IgD-negative memory B cell (primary cell): Measurements from ENCODE around the gene SERPINE2. TPM values are rescaled to one million over a fixed set of nuclear protein-coding genes. Genes with fewer than 3 reads are reported as not detected.

ENCODE experiments used
- H3K27ac Mint-ChIP-seq, 3 donors: one replicate each; pipeline ENCODE4 v1.8.0; 2020 to 2022; ENCODE audit warnings: mild to moderate bottlenecking in 3 of 3, mixed read lengths in 3 of 3, moderate library complexity in 1 of 3
- H3K27me3 Mint-ChIP-seq: one replicate; pipeline ENCODE4 v1.8.0; 2021; ENCODE audit warnings: mixed read lengths
- H3K36me3 Mint-ChIP-seq: one replicate; pipeline ENCODE4 v1.8.0; 2020; ENCODE audit warnings: mild to moderate bottlenecking, mixed read lengths
- H3K4me1 Mint-ChIP-seq, 3 donors: one replicate each; pipeline ENCODE4 v1.8.0; 2020 to 2022; ENCODE audit warnings: mixed read lengths in 3 of 3, mild to moderate bottlenecking in 1 of 3
- H3K4me3 Mint-ChIP-seq, 4 donors: one replicate each; pipeline ENCODE4 v1.8.0; 2020 to 2022; ENCODE audit warnings: mild to moderate bottlenecking in 4 of 4, mixed read lengths in 4 of 4, moderate library complexity in 3 of 4
- H3K9me3 Mint-ChIP-seq, 3 donors: one replicate each; pipeline ENCODE4 v1.8.0; 2020 to 2021; ENCODE audit warnings: mixed read lengths in 3 of 3, mild to moderate bottlenecking in 1 of 3
- polyA plus RNA-seq: library from polyadenylated mRNA; unstranded; fragments of 300-500 nt; fragmentation: Illumina TruSeq; gene quantifications from one replicate; pipeline ENCODE4 v1.2.3, GENCODE V29; 2021

The SERPINE2 gene
- polyA plus RNA-seq, 1 donor from 2014 or later, result 2.9 TPM

GRCh38 chr2:224062481-224063297 is 23.6 kb upstream of the SERPINE2 start:
- Mint-ChIP-seq H3K4me1 (peaks cover 0 to 1% (median 0%) of the 10 kb centered on the region in 3 donors), H3K27me3 (no peaks in the 10 kb centered on the region), H3K27ac (no peak overlapping the region), H3K4me3 (no peak overlapping the region), H3K9me3 (no peaks in the 10 kb centered on the region), H3K36me3 (no peaks in the 10 kb centered on the region)

GRCh38 chr2:224060783-224061482 is 21.8 kb upstream of the SERPINE2 start:
- Mint-ChIP-seq H3K4me3 (no peak overlapping the region), H3K9me3 (peaks cover 0 to 1% (median 0%) of the 10 kb centered on the region in 3 donors), H3K4me1 (peaks cover 0 to 2% (median 1%) of the 10 kb centered on the region in 3 donors), H3K36me3 (no peaks in the 10 kb centered on the region), H3K27ac (peak overlapping the region in 1 of 3 donors; percentile 63), H3K27me3 (peaks cover 2% of the 10 kb centered on the region)

- no peak overlapping the region for H3K27ac Mint-ChIP-seq
- H3K9me3 Mint-ChIP-seq, result peaks cover 0 to 1% (median 0%) of the 10 kb centered on the region in 3 donors
- no peak overlapping the region for H3K4me3 Mint-ChIP-seq
- H3K27me3 Mint-ChIP-seq, result peaks cover 2% of the 10 kb centered on the region
- no peaks in the 10 kb centered on the region for H3K36me3 Mint-ChIP-seq
- H3K4me1 Mint-ChIP-seq, result peaks cover 0 to 2% (median 1%) of the 10 kb centered on the region in 3 donors
Measured at GRCh38 chr2:224059178-224059577, 20.1 kb upstream of the SERPINE2 start.

- H3K4me1 Mint-ChIP-seq, result peaks cover 0 to 2% (median 1%) of the 10 kb centered on the region in 3 donors
- peaks cover 3% of the 10 kb centered on the region for H3K27me3 Mint-ChIP-seq
- H3K27ac Mint-ChIP-seq, result peak overlapping the region in 1 of 3 donors; percentile 2
- no peak overlapping the region for H3K4me3 Mint-ChIP-seq
- peaks cover 0 to 1% (median 0%) of the 10 kb centered on the region in 3 donors for H3K9me3 Mint-ChIP-seq
- no peaks in the 10 kb centered on the region for H3K36me3 Mint-ChIP-seq
Measured at GRCh38 chr2:224058048-224058775, 19.1 kb upstream of the SERPINE2 start.

GRCh38 chr2:224056889-224057288 is 17.8 kb upstream of the SERPINE2 start:
- H3K4me3 Mint-ChIP-seq, result no peak overlapping the region
- peaks cover 0 to 1% (median 0%) of the 10 kb centered on the region in 3 donors for H3K9me3 Mint-ChIP-seq
- H3K36me3 Mint-ChIP-seq, result no peaks in the 10 kb centered on the region
- H3K27me3 Mint-ChIP-seq, result peaks cover 6% of the 10 kb centered on the region
- no peak overlapping the region for H3K27ac Mint-ChIP-seq
- peaks cover 0 to 2% (median 1%) of the 10 kb centered on the region in 3 donors for H3K4me1 Mint-ChIP-seq

- H3K4me1 Mint-ChIP-seq, result peaks cover 0 to 2% (median 0%) of the 10 kb centered on the region in 3 donors
- no peak overlapping the region for H3K4me3 Mint-ChIP-seq
- peaks cover 9% of the 10 kb centered on the region for H3K27me3 Mint-ChIP-seq
- H3K27ac Mint-ChIP-seq, result no peak overlapping the region
- peaks cover 0 to 1% (median 0%) of the 10 kb centered on the region in 3 donors for H3K9me3 Mint-ChIP-seq
- H3K36me3 Mint-ChIP-seq, result no peaks in the 10 kb centered on the region
Measured at GRCh38 chr2:224055101-224055500, 16.0 kb upstream of the SERPINE2 start.

- no peaks in the 10 kb centered on the region for H3K4me1 Mint-ChIP-seq
- peaks cover 26% of the 10 kb centered on the region for H3K27me3 Mint-ChIP-seq
- H3K27ac Mint-ChIP-seq, result no peak overlapping the region
- peaks cover 0 to 7% (median 3%) of the 10 kb centered on the region in 3 donors for H3K9me3 Mint-ChIP-seq
- H3K4me3 Mint-ChIP-seq, result no peak overlapping the region
- H3K36me3 Mint-ChIP-seq, result no peaks in the 10 kb centered on the region
Measured at GRCh38 chr2:224046752-224047151, 7.7 kb upstream of the SERPINE2 start.

- Mint-ChIP-seq H3K4me1 (peaks cover 6 to 14% (median 10%) of the 10 kb centered on the region in 3 donors), H3K9me3 (peaks cover 0 to 3% (median 0%) of the 10 kb centered on the region in 3 donors), H3K27ac (no peak overlapping the region), H3K4me3 (peak overlapping the region in 1 of 4 donors; percentile 35), H3K27me3 (peaks cover 36% of the 10 kb centered on the region), H3K36me3 (no peaks in the 10 kb centered on the region)
Measured at GRCh38 chr2:224042191-224042696, 3.2 kb upstream of the SERPINE2 start.

- H3K36me3 Mint-ChIP-seq, result no peaks in the 10 kb centered on the region
- peak overlapping the region in 1 of 4 donors; percentile 38 for H3K4me3 Mint-ChIP-seq
- H3K27ac Mint-ChIP-seq, result no peak overlapping the region
- peaks cover 40% of the 10 kb centered on the region for H3K27me3 Mint-ChIP-seq
- peaks cover 0 to 3% (median 0%) of the 10 kb centered on the region in 3 donors for H3K9me3 Mint-ChIP-seq
- H3K4me1 Mint-ChIP-seq, result peaks cover 8 to 18% (median 10%) of the 10 kb centered on the region in 3 donors
Measured at GRCh38 chr2:224041554-224041953, 2.5 kb upstream of the SERPINE2 start.

GRCh38 chr2:224040753-224041152 is 1.7 kb upstream of the SERPINE2 start:
- peaks cover 38% of the 10 kb centered on the region for H3K27me3 Mint-ChIP-seq
- peaks cover 8 to 18% (median 10%) of the 10 kb centered on the region in 3 donors for H3K4me1 Mint-ChIP-seq
- peaks cover 0 to 3% (median 0%) of the 10 kb centered on the region in 3 donors for H3K9me3 Mint-ChIP-seq
- peak overlapping the region in 3 of 4 donors; percentile 1 to 67 (median 38) for H3K4me3 Mint-ChIP-seq
- H3K36me3 Mint-ChIP-seq, result no peaks in the 10 kb centered on the region
- no peak overlapping the region for H3K27ac Mint-ChIP-seq

GRCh38 chr2:224039770-224040440 is 819 bp upstream of the SERPINE2 start:
- peak overlapping the region; percentile 38 to 83 (median 80) for H3K4me3 Mint-ChIP-seq
- H3K27ac Mint-ChIP-seq, result no peak overlapping the region
- H3K4me1 Mint-ChIP-seq, result peaks cover 8 to 18% (median 10%) of the 10 kb centered on the region in 3 donors
- H3K36me3 Mint-ChIP-seq, result no peaks in the 10 kb centered on the region
- H3K27me3 Mint-ChIP-seq, result peaks cover 38% of the 10 kb centered on the region
- peaks cover 0 to 5% (median 0%) of the 10 kb centered on the region in 3 donors for H3K9me3 Mint-ChIP-seq

GRCh38 chr2:224038830-224039079 is 331 bp downstream of the SERPINE2 start:
- no peak overlapping the region for H3K27ac Mint-ChIP-seq
- peaks cover 0 to 2% (median 0%) of the 10 kb centered on the region in 3 donors for H3K9me3 Mint-ChIP-seq
- H3K36me3 Mint-ChIP-seq, result no peaks in the 10 kb centered on the region
- peaks cover 42% of the 10 kb centered on the region for H3K27me3 Mint-ChIP-seq
- no peak overlapping the region for H3K4me3 Mint-ChIP-seq
- peaks cover 8 to 18% (median 10%) of the 10 kb centered on the region in 3 donors for H3K4me1 Mint-ChIP-seq

- Mint-ChIP-seq H3K4me1 (peaks cover 8 to 18% (median 11%) of the 10 kb centered on the region in 3 donors), H3K9me3 (peaks cover 0 to 2% (median 0%) of the 10 kb centered on the region in 3 donors), H3K36me3 (no peaks in the 10 kb centered on the region), H3K4me3 (peak overlapping the region; percentile 81 to 98 (median 94)), H3K27ac (peak overlapping the region in 1 of 3 donors; percentile 50), H3K27me3 (peaks cover 45% of the 10 kb centered on the region)
Measured at GRCh38 chr2:224038049-224038829, 847 bp downstream of the SERPINE2 start.
